HEK293 (cell line): ENCODE measurements around the gene FAM193A.
"Not testable (repeated sequence)": the region's sequence is repeated elsewhere in the genome, so short reads cannot be mapped to it uniquely, and the experiment has no call there.

ENCODE experiments used
- ZFP37 ChIP-seq: fragments of 450-650 bp; formaldehyde crosslinking; IDR thresholded peaks from 2 replicates; pipeline ENCODE4 v1.5.1; 2016; ENCODE audit warnings: missing biosample characterization, missing genetic modification characterization
- ZNF169 ChIP-seq: fragments of 450-650 bp; formaldehyde crosslinking; IDR thresholded peaks from 2 replicates; pipeline ENCODE4 v1.5.1; 2016; ENCODE audit warnings: missing biosample characterization, missing genetic modification characterization
- ZNF37A ChIP-seq: fragments of 450-650 bp; IDR thresholded peaks from 2 replicates; pipeline ENCODE4 v1.5.1; 2018; ENCODE audit warnings: missing biosample characterization, missing genetic modification characterization
- ZNF426 ChIP-seq: fragments of 450-650 bp; formaldehyde crosslinking; IDR thresholded peaks from 2 replicates; pipeline ENCODE4 v1.5.1; 2017; ENCODE audit warnings: missing biosample characterization, missing genetic modification characterization, mild to moderate bottlenecking, inconsistent platforms, moderate library complexity
- ZNF792 ChIP-seq: fragments of 450-650 bp; formaldehyde crosslinking; IDR thresholded peaks from 2 replicates; pipeline ENCODE4 v1.5.1; 2016; ENCODE audit warnings: missing biosample characterization, missing genetic modification characterization
- TF ChIP-seq, protein P1 (sequence below): fragments of 450-650 bp; formaldehyde crosslinking; IDR thresholded peaks from 2 replicates; pipeline ENCODE4 v1.5.1; 2016; ENCODE audit warnings: missing biosample characterization, missing genetic modification characterization
- TF ChIP-seq, protein P2 (sequence below): fragments of 450-650 bp; formaldehyde crosslinking; optimal IDR thresholded peaks from 2 replicates; pipeline ENCODE3; 2016; ENCODE audit warnings: missing biosample characterization, mild to moderate bottlenecking, missing genetic modification characterization

- not testable (repeated sequence) for TF ChIP-seq ZNF37A; ZNF792 (tag by site-specific recombination); ZNF426; ZFP37 (tag by site-specific recombination); ZNF169 (tag by site-specific recombination)
- TF ChIP-seq, protein P1, sequence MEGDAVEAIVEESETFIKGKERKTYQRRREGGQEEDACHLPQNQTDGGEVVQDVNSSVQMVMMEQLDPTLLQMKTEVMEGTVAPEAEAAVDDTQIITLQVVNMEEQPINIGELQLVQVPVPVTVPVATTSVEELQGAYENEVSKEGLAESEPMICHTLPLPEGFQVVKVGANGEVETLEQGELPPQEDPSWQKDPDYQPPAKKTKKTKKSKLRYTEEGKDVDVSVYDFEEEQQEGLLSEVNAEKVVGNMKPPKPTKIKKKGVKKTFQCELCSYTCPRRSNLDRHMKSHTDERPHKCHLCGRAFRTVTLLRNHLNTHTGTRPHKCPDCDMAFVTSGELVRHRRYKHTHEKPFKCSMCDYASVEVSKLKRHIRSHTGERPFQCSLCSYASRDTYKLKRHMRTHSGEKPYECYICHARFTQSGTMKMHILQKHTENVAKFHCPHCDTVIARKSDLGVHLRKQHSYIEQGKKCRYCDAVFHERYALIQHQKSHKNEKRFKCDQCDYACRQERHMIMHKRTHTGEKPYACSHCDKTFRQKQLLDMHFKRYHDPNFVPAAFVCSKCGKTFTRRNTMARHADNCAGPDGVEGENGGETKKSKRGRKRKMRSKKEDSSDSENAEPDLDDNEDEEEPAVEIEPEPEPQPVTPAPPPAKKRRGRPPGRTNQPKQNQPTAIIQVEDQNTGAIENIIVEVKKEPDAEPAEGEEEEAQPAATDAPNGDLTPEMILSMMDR (tag by site-specific recombination) = not testable (repeated sequence)
- TF ChIP-seq, protein P2, sequence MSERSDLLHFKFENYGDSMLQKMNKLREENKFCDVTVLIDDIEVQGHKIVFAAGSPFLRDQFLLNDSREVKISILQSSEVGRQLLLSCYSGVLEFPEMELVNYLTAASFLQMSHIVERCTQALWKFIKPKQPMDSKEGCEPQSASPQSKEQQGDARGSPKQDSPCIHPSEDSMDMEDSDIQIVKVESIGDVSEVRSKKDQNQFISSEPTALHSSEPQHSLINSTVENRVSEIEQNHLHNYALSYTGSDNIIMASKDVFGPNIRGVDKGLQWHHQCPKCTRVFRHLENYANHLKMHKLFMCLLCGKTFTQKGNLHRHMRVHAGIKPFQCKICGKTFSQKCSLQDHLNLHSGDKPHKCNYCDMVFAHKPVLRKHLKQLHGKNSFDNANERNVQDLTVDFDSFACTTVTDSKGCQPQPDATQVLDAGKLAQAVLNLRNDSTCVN (tag by site-specific recombination) = not testable (repeated sequence)
Measured at GRCh38 chr4:2618729-2619128, 82.3 kb downstream of the FAM193A start.
